Activated T-cell treated with anti-CD3 and anti-CD28 coated beads, Interleukin-2, amount 50 U/mL, for 72 hours (primary cell): ENCODE results near the gene NAP1L1. TPM values are rescaled to one million over a fixed set of nuclear protein-coding genes. Genes with fewer than 3 reads are reported as not detected.

Experiments used
- ATAC-seq, 2 donors: fragments of 150-1000 bp; cut with Tn5 transposase; replicated peaks in 1 of 2; 2 replicates each; pipeline ENCODE4 v1.10.0; 2021; ENCODE audit warnings: moderate library complexity in 2 of 2, mild to moderate bottlenecking in 1 of 2
- DNase-seq, 2 donors: peaks; one replicate each; pipeline ENCODE4 v3.0.0; 2021 to 2022; ENCODE audit warnings: mixed read lengths in 1 of 2
- H3K27ac Mint-ChIP-seq: one replicate; pipeline ENCODE4 v1.8.0; 2022; ENCODE audit warnings: mild to moderate bottlenecking, moderate library complexity, mixed read lengths
- H3K27me3 Mint-ChIP-seq: one replicate; pipeline ENCODE4 v1.8.0; 2022; ENCODE audit warnings: low read depth, mixed read lengths
- H3K36me3 Mint-ChIP-seq, 2 donors: one replicate each; pipeline ENCODE4 v1.8.0; 2022; ENCODE audit warnings: mixed read lengths in 2 of 2, mild to moderate bottlenecking in 1 of 2; ENCODE audit not compliant: insufficient read depth in 2 of 2
- H3K4me1 Mint-ChIP-seq: one replicate; pipeline ENCODE4 v1.8.0; 2022; ENCODE audit warnings: low read depth, mixed read lengths
- H3K4me3 Mint-ChIP-seq, 2 donors: one replicate each; pipeline ENCODE4 v1.8.0; 2022; ENCODE audit warnings: mild to moderate bottlenecking in 2 of 2, mixed read lengths in 2 of 2, moderate library complexity in 2 of 2
- H3K9me3 Mint-ChIP-seq, 2 donors: one replicate each; pipeline ENCODE4 v1.8.0; 2022; ENCODE audit warnings: mixed read lengths in 2 of 2
- total RNA-seq, 2 donors: library from RNA; stranded (reverse); gene quantifications; one replicate each; pipeline ENCODE4 v1.2.3, GENCODE V29; 2022

NAP1L1 gene
- total RNA-seq, 2 donors from 2014 or later: 849 to 969 TPM

DNA sequence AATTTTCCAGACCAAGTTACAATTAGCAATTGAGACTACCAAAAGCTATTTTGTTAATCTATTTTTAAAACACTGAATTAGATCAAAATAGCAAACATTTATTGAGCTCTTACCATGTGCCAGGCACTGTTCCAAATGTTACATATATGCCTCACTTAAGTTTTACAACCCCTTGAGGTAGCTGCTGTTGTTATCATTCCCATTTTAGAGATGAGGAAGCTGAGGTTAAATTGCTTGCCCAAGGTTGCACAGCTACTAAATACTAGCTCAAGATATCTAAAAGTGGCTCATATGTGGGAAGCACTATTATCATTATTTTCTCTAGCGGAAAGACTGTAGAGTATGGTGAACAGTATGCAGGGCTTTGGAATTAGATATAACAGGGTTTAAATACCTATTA, 19.5 kb upstream of the NAP1L1 start:
- ATAC-seq (no peak), DNase-seq (no peak)
- no peaks in the 10 kb centered on the region for H3K36me3 Mint-ChIP-seq
- no peak overlapping the region for H3K4me3 Mint-ChIP-seq
- H3K27ac Mint-ChIP-seq: no peak overlapping the region
- peaks cover 7% of the 10 kb centered on the region for H3K27me3 Mint-ChIP-seq
- no peaks in the 10 kb centered on the region for H3K4me1 Mint-ChIP-seq
- no peaks in the 10 kb centered on the region for H3K9me3 Mint-ChIP-seq

- Mint-ChIP-seq H3K4me1 (no peaks in the 10 kb centered on the region), H3K9me3 (no peaks in the 10 kb centered on the region), H3K36me3 (no peaks in the 10 kb centered on the region), H3K27me3 (peaks cover 7% of the 10 kb centered on the region), H3K4me3 (no peak overlapping the region), H3K27ac (no peak overlapping the region)
- DNase-seq: no peak
- no peak for ATAC-seq
Observed at GRCh38 chr12:76101739-76102385, 17.4 kb upstream of the NAP1L1 start.

GRCh38 chr12:76096079-76096646, 11.7 kb upstream of the NAP1L1 start:
- no peak for DNase-seq
- Mint-ChIP-seq H3K9me3 (no peaks in the 10 kb centered on the region), H3K36me3 (no peaks in the 10 kb centered on the region), H3K4me1 (no peaks in the 10 kb centered on the region), H3K4me3 (no peak overlapping the region), H3K27me3 (peaks cover 10% of the 10 kb centered on the region), H3K27ac (no peak overlapping the region)
- no peak for ATAC-seq

- no peak for DNase-seq
- Mint-ChIP-seq H3K27me3 (peaks cover 10% of the 10 kb centered on the region), H3K27ac (no peak overlapping the region), H3K36me3 (no peaks in the 10 kb centered on the region), H3K4me1 (no peaks in the 10 kb centered on the region), H3K9me3 (no peaks in the 10 kb centered on the region), H3K4me3 (no peak overlapping the region)
- ATAC-seq: no peak
Observed at GRCh38 chr12:76094754-76095153, 10.3 kb upstream of the NAP1L1 start.

DNA sequence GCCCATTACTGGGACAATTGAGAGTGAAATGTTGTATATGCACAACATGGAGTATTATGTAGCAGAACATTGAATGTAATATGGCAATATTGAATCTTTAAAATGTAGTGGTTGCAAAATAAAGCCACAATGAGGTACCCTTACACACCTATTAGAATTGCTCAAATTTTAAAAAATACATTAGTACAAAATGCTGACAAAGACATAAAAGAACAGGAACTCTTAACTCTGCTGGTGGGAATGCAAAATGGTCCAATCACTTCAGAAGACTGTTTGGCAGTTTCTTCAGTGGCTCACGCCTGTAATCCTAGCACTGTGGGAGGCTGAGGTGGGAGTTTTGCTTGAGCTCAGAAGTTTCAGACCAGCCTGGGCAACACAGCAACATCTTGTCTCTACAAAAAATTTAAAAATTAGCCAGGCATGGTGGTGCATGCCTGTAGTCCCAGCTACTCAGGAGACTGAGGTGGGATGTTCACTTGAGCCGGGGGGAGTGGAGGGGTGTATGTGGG, 6.8 kb upstream of the NAP1L1 start:
- Mint-ChIP-seq H3K27me3 (peaks cover 10% of the 10 kb centered on the region), H3K27ac (no peak overlapping the region), H3K9me3 (no peaks in the 10 kb centered on the region), H3K4me1 (no peaks in the 10 kb centered on the region), H3K36me3 (no peaks in the 10 kb centered on the region), H3K4me3 (no peak overlapping the region)
- DNase-seq (no peak), ATAC-seq (no peak)

DNA sequence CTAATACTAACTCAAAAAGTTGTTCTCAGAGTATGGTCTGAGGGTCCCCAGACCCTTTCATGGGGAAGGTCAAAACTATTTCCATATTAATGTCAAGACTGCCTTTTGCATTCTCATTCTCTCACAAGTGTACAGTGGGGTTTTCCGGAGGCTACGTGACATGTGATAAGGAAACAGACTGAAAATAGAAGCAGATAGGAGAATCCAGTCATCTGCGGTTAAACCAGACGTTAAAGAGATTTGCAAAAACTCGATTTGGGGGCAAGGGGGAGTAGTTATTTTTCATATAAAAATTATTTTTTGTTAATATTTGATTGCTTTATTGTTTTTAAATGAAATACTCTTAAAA, 1.0 kb upstream of the NAP1L1 start:
- peak; percentile 44 to 55 for DNase-seq
- no peaks in the 10 kb centered on the region for H3K27me3 Mint-ChIP-seq
- H3K4me1 Mint-ChIP-seq: peaks cover 39% of the 10 kb centered on the region
- H3K36me3 Mint-ChIP-seq: peaks cover 1 to 11% of the 10 kb centered on the region in 2 donors
- no peaks in the 10 kb centered on the region for H3K9me3 Mint-ChIP-seq
- peak overlapping the region; percentile 92 to 93 for H3K4me3 Mint-ChIP-seq
- H3K27ac Mint-ChIP-seq: peak overlapping the region; percentile 92
- peak in 1 of 2 donors; percentile 10 for ATAC-seq

DNA sequence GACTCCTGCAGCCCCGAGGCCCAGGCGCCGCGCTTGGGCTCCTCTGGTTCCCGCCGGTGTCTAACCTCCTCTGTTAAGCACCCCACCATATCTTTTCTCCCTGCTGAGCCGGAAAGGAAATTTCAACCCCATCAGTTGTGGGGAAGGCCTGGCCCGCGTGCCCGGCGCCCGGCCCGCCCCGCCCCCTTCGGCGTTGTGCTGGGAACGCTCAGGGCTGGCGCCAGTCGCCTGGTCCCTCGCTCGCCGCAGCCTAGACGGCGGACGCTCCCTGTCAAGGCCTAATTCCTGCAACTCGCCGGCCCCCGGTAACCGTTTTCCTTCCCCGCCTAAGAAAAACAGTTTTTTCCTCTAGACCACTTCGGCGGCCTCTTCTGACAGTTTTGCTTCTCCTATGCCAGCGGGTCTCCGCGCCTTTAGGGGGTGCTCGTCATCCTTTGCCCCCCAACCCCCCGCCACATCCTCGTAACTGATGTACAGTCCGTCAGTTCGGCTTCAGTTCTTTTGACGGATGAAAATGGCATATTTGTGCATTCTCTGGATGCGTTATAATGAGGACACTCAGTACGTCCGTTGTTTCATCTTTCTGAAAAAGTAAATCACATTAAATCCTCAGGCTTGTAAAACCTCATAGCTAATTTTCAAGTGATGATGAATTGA, 506 bp upstream of the NAP1L1 start:
- Mint-ChIP-seq H3K27me3 (no peaks in the 10 kb centered on the region), H3K4me3 (peak overlapping the region; percentile 92 to 93), H3K9me3 (no peaks in the 10 kb centered on the region), H3K27ac (peak overlapping the region; percentile 92), H3K4me1 (peaks cover 43% of the 10 kb centered on the region), H3K36me3 (peaks cover 2 to 11% of the 10 kb centered on the region in 2 donors)
- peak; percentile 62 to 66 for ATAC-seq
- no peak for DNase-seq

- ATAC-seq (no peak), DNase-seq (no peak)
- peaks cover 0 to 4% of the 10 kb centered on the region in 2 donors for H3K9me3 Mint-ChIP-seq
- H3K27ac Mint-ChIP-seq: peak overlapping the region; percentile 89
- H3K36me3 Mint-ChIP-seq: peaks cover 10 to 24% of the 10 kb centered on the region in 2 donors
- peak overlapping the region; percentile 92 to 93 for H3K4me3 Mint-ChIP-seq
- peaks cover 59% of the 10 kb centered on the region for H3K4me1 Mint-ChIP-seq
- no peaks in the 10 kb centered on the region for H3K27me3 Mint-ChIP-seq
Observed at GRCh38 chr12:76083246-76083903, 1.1 kb downstream of the NAP1L1 start.

DNA sequence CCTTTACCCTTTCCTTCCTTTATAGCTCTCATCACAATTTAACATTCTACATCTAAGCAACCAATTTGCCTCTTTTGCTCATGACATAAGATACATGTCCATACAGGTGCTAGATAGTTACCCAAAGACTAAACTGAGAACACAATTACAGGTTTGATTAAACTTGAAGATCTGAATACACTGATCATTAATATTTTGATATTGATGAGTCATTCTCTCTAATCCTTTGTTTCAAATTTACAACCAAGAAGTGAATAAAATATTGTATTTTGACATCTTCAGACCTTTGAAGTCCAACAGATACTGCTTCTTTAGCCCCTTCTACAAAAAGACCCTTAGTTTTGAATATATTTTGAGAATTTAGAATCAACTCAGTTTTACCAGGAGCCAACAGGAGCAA, 2.6 kb downstream of the NAP1L1 start:
- ATAC-seq: no peak
- H3K27me3 Mint-ChIP-seq: no peaks in the 10 kb centered on the region
- H3K9me3 Mint-ChIP-seq: peaks cover 0 to 4% of the 10 kb centered on the region in 2 donors
- peaks cover 72% of the 10 kb centered on the region for H3K4me1 Mint-ChIP-seq
- H3K27ac Mint-ChIP-seq: peak overlapping the region; percentile 12
- peaks cover 12 to 27% of the 10 kb centered on the region in 2 donors for H3K36me3 Mint-ChIP-seq
- DNase-seq: no peak
- H3K4me3 Mint-ChIP-seq: peak overlapping the region; percentile 65 to 92

GRCh38 chr12:76080729-76081415, 3.6 kb downstream of the NAP1L1 start:
- DNase-seq: peak in 1 of 2 donors; percentile 14
- Mint-ChIP-seq H3K27me3 (no peaks in the 10 kb centered on the region), H3K4me1 (peaks cover 78% of the 10 kb centered on the region), H3K27ac (peak overlapping the region; percentile 31), H3K36me3 (peaks cover 12 to 27% of the 10 kb centered on the region in 2 donors), H3K9me3 (peaks cover 0 to 4% of the 10 kb centered on the region in 2 donors), H3K4me3 (peak overlapping the region; percentile 4 to 54)
- ATAC-seq: no peak

DNA sequence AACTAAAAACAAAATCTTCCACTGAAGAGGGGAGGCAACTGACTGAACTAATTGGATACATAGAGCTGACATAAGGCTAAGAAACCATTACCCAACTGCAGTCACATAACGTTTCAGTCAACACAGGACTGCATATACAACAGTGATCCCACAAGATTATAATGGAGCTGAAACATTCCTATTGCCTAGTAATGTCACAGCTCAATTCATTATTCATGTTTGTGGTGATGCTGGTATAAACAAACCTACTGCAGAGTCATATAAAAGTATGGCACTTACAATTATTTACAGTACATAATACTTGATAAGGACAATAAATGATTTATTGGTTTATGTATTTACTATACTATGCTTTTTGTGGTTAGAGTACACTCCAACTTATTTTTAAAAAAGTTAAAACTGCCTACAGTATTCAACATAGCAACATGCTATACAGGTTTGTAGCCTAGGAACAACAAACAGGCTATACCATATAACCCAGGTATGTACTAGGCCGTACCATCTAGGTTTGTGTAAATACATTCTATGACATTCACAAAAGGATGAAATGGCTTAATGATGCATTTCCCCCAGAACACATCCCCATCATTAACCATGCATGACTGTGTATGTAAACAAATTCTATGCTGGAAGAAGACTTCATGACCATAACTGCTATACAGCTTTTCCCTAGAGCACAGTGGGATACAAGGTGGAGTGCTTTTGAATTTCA, 4.3 kb downstream of the NAP1L1 start:
- Mint-ChIP-seq H3K9me3 (peaks cover 0 to 4% of the 10 kb centered on the region in 2 donors), H3K27me3 (no peaks in the 10 kb centered on the region), H3K4me3 (peak overlapping the region; percentile 39 to 47), H3K4me1 (peaks cover 74% of the 10 kb centered on the region), H3K36me3 (peaks cover 12 to 27% of the 10 kb centered on the region in 2 donors), H3K27ac (peak overlapping the region; percentile 31)
- DNase-seq (no peak), ATAC-seq (no peak)

GRCh38 chr12:76078748-76079147, 5.7 kb downstream of the NAP1L1 start:
- ATAC-seq: no peak
- Mint-ChIP-seq H3K4me1 (peaks cover 83% of the 10 kb centered on the region), H3K9me3 (peaks cover 0 to 4% of the 10 kb centered on the region in 2 donors), H3K4me3 (peak overlapping the region; percentile 44 to 47), H3K27me3 (no peaks in the 10 kb centered on the region), H3K36me3 (peaks cover 12 to 27% of the 10 kb centered on the region in 2 donors), H3K27ac (peak overlapping the region; percentile 50)
- no peak for DNase-seq
